Measurements from ENCODE around the gene BSN.
A peak's percentile ranks its signal among the peaks of the same experiment; 100 is the strongest.

The BSN gene

DNA sequence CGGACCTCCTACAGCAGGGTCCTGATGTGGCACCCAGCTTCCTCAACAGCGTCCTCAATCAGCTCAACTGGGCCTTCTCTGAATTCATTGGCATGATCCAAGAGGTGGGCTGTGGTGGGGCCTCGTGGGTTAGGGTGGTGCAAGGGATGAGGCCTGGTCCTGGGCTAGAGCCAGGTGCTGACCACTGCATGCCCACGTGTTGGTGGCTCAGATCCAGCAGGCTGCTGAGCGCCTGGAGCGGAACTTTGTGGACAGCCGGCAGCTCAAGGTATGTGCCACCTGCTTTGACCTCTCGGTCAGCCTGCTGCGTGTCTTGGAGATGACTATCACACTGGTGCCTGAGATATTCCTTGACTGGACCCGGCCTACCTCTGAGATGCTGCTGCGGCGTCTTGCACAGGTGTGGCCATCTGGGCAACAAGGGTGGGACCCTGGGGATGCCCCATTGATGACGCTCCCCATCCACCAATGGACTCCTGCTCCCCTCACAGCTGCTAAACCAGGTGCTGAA lies 161.4 kb downstream of the BSN start:
- DNase-seq (ENCODE audit: low read depth in 2 of 2) = no peak

DNA sequence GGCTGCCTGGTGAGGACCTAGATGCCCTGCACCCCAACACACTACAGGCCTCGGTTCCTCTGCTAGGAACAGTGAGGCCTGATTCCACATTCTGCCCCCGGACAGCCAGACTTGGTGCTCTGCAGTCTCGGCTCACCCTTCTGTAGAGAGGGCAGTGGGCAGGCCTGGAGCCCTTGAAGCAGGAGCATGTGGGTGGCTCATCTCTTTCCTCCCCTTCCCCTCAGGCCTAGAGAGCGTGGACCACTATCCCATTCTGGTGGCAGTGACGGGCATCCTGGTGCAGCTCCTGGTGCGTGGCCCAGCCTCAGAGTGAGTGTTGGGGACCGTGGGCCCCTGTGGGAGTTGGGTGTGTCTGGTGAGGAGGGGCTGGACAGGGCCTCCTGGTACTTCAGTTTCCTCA lies 161.9 kb downstream of the BSN start:
- DNase-seq (ENCODE audit: low read depth in 2 of 2) = no peak

DNA sequence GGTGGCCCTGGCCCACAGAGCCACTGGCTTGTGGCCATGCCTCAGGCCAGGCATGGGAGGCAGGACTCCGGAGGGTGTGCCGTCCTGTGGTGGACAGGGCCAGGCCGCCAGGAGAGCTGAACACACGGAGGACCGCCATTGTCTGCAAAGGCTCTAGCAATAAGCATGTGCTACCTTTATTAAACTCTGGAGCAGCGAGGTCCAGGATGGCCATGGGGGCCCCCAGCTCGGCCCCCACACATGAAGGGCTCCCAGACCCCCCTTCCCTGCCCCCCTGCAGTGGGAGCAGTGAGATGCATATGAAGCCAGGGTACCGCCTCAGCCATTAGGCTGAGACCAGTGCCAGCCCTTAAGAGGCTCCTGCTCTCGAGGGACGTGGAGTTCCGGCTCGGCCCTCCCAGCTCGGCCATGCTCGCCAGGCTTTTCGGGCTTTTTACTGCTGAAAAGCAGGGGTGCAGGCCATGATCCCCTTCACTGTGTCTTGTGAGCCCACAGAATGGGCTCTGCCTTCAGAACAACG lies 162.5 kb downstream of the BSN start:
- DNase-seq (ENCODE audit: low read depth in 2 of 2) = no peak

DNA sequence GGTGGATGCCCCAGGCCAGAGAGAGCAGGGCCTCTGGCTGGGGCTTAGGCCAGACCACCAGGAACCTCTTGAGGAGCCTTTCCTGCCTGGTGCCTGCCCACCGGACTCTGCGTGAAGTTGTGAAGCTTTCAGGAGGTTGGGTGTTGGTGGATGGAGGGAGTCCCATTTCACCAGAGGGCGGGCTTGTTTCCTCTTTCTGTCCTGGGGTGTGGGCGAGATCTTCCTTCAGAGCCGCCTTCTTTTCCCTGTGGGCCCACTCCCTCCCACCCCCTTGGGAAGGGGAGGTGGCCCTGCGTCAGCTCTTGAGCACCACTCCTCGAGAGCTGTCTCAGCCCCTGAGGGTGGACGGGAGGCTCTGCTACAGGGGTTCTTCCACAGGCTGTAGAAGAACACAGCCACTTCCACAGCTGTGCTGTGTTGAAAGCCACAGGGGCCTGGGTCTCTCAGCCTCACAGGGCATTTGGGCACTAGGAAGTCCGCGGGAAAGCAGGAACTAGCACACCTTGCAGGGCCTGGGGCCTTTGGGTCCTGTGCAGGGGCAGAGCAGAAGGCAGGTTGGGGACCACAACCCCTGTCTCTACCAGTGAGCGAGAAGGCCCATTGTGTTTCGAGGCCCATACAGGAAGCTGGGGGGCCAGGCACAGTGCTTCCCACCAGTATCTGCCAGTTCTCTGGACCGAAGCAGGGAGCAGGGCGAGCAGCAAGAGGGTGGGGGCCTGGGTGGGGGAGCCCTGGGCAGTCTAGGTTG lies 163.1 kb downstream of the BSN start:
- DNase-seq (ENCODE audit: low read depth in 2 of 2) = no peak

DNA sequence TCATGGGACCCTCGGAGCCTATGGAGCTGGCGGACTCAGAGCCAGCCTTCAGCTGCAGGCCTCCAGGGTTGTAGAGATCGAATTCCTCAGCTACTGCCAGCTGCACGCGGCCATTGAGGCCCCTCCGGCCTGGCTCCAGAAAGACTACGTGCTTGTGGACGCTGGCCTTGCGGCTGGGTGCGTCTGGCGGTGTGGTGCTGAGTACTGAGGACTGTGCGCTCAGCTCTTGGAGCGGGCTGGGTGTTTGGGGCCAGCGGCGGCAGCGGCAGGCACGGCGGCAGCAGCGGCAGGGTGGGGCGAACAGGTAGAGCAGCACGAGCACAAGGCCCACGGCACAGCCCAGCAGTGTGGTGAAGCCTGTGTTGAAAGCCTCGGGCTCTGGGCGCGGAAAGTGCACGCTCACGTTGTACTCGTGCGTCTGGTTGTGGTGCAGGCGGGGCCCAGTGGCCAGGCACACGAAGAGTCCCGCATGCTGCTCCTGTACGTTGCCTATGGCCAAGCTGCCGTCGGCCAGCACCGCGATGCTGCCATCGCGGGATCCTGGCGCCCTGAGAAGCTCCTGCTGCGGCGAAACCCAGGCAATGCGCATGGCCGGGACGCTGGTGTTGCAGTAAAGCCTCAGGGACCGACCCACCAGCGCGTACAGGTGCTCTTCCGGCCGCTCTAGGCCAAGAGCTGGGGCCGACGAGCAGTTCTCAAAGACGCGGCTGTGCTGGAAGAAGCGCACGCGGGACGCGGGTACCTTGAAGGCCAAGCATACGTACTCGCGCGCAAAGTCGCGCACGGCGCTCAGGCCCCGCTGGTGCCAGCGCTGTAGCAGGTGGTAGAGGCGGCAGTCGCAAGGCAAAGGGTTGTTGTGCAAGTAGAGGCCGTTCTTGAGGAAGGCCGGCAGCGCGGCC lies 163.9 kb downstream of the BSN start:
- DNase-seq (ENCODE audit: low read depth in 2 of 2) = no peak

DNA sequence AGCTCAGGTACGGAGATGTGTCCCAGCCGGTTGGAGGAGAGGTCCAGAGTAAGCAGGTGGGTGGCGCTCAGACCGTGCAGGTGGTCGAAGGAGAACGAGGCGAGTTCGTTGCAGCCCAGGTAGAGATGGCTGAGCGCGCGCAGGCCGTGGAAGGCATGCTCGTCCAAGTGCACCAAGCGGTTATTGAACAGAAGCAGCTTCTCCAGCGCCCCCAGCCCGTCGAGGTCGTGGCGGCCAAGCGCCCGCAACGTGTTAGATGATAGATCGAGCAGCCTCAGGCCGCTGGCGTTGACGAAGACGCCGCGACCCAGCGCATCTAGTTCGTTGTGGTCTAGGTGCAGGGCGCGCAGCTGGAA lies 164.6 kb downstream of the BSN start:
- no peak for DNase-seq (ENCODE audit: low read depth in 2 of 2)

DNA sequence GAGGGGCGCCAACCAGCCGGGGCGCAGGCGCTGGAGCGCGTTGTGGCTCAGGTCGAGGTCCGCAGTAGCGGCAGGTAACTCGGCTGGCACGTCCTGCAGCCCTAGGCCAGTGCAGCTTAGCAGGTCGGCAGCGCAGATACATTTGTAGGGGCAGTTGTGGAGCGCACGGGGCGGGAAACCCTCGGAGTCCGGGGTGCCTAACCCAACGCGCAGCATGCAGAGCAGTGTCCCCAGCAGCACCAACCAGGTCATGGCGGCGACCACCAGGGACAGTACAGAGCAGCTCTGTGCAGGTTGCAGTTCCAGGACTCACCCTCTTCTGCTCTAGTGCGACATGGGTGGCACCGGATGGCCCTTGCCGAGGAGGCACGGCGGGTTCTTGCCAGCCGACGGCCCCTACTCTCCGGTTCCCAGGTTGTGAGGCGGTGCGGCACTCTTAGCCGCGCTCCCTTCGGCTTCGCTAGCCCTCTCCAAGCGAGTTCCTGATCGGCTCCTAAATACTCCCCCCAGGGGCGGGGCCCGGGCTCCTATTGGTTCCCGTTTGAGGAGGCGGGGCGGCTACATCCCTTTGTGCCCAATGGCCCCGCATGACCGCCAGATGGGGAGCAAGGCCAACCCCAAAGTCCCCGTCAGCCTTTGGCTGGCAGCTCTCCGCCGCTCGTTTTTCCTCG lies 165.1 kb downstream of the BSN start, which contains the start of gene AMIGO3:
AMIGO3 (minus strand) TSS at position 471 of the 671 bp plus-strand sequence; CDS start at position 252, 219 bp downstream.
- DNase-seq (ENCODE audit: low read depth in 2 of 2) = peak; percentile 78 to 93
